Measurements from ENCODE around the gene SLC47A1. TPM values are rescaled to one million over a fixed set of nuclear protein-coding genes. Genes with fewer than 3 reads are reported as not detected.

Gene SLC47A1
- total RNA-seq, 4 donors from 2014 or later = 0.72 to 2.2 (median 1.4) TPM; not detected in 1

- TF ChIP-seq EP300 (IDR thresholded peaks at IDR 0.05) (no peak), POLR2AphosphoS5 (IDR thresholded peaks at IDR 0.05) (no peak), POLR2A (IDR thresholded peaks at IDR 0.05) (no peak)
- TF ChIP-seq, protein P1, sequence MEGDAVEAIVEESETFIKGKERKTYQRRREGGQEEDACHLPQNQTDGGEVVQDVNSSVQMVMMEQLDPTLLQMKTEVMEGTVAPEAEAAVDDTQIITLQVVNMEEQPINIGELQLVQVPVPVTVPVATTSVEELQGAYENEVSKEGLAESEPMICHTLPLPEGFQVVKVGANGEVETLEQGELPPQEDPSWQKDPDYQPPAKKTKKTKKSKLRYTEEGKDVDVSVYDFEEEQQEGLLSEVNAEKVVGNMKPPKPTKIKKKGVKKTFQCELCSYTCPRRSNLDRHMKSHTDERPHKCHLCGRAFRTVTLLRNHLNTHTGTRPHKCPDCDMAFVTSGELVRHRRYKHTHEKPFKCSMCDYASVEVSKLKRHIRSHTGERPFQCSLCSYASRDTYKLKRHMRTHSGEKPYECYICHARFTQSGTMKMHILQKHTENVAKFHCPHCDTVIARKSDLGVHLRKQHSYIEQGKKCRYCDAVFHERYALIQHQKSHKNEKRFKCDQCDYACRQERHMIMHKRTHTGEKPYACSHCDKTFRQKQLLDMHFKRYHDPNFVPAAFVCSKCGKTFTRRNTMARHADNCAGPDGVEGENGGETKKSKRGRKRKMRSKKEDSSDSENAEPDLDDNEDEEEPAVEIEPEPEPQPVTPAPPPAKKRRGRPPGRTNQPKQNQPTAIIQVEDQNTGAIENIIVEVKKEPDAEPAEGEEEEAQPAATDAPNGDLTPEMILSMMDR (IDR thresholded peaks at IDR 0.05) = no peak
- WGBS, 2 donors (ENCODE audit: low coverage in 1 of 2) = 78 to 85% methylated on average over 8 to 9 of the region's 9 CpGs
Measured at GRCh38 chr17:19561697-19562318, 28.2 kb downstream of the SLC47A1 start.

GRCh38 chr17:19565817-19566575, 32.3 kb downstream of the SLC47A1 start:
- TF ChIP-seq, protein P1 (IDR thresholded peaks at IDR 0.05) = no peak
- TF ChIP-seq POLR2AphosphoS5 (IDR thresholded peaks at IDR 0.05) (no peak), POLR2A (IDR thresholded peaks at IDR 0.05) (no peak), EP300 (IDR thresholded peaks at IDR 0.05) (no peak)
- no peak overlapping the region for H3K27ac ChIP-seq
- 87 to 92% methylated on average over 10 to 15 of the region's 15 CpGs for WGBS, 2 donors (ENCODE audit: low coverage in 1 of 2)
- peaks cover under 1% of the 10 kb centered on the region for H3K27me3 ChIP-seq
- H3K4me1 ChIP-seq = no peaks in the 10 kb centered on the region
- H3K9me3 ChIP-seq = no peaks in the 10 kb centered on the region
- H3K4me3 ChIP-seq = no peak overlapping the region
- H3K36me3 ChIP-seq = no peaks in the 10 kb centered on the region
- ATAC-seq = no peak

More at GRCh38 chr17:19561697-19562318, 28.2 kb downstream of the SLC47A1 start:
- H3K9me3 ChIP-seq = peaks cover 0 to 10% (median 0%) of the 10 kb centered on the region in 3 donors
- peaks cover 3% of the 10 kb centered on the region for H3K27me3 ChIP-seq
- H3K27ac ChIP-seq = no peak overlapping the region
- no peaks in the 10 kb centered on the region for H3K4me1 ChIP-seq
- H3K4me3 ChIP-seq = no peak overlapping the region
- H3K36me3 ChIP-seq = no peaks in the 10 kb centered on the region
- no peak for ATAC-seq

DNA sequence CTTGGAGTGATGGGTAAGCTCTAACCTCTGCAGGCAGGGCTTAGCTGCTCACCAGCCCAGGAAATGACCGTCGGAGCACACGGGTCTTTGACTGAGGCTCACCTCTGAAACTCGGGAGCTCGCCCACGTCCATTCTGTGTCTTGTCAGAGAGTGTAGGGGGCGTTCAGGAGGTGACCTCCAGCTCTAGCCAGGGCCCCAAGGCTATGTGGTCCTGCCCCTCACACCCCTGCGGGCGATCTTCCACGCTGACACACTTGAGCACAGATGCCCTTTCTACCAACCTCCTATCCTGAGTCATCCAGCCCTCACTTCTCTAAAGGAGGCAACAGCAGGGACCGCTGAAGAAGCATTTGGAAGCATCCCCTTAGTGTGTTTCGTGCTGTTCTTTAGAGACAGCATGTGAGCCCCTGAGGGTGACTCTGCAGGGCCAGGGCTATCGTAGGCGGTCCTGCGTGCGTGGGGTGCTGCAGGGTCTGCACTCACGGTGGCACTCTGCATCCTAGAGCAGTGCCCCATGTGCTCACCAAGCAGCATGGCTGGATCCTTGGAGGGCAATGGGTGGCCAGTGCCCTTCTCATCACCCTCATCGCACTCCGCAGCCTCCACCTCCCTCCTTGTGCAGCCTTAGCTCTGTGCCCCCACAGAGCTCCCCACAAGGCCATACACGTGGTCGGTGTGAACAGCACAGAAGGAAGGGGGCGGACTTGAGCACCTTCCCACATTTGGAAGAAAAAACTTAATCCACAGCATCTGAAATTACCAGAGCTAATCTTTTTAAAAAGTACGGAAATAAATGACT, 33.8 kb downstream of the SLC47A1 start:
- WGBS, 2 donors (ENCODE audit: low coverage in 1 of 2) = 63 to 80% methylated on average over 1 to 8 of the region's 23 CpGs
- ATAC-seq = no peak

DNA sequence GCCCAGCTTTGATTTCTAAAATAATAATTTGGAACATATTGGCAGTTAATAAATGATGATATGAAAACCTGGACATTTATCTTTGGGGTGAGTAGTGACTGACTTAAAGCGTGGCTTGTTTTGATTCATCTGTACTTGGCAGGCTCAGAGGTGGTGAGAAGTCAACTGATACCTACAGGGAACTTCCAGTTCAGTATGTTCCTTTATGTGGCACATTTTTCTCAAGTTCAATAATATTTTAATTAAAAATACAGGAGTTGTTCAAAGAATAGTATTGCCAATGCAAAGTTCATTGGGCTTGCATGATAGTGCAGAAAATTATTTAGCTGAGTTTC, 34.3 kb downstream of the SLC47A1 start:
- Histone ChIP-seq H3K36me3 (no peaks in the 10 kb centered on the region), H3K27ac (no peak overlapping the region), H3K4me1 (no peaks in the 10 kb centered on the region), H3K4me3 (no peak overlapping the region), H3K27me3 (no peaks in the 10 kb centered on the region), H3K9me3 (no peaks in the 10 kb centered on the region)
- 85 to 93% methylated on average over 1 of the region's 1 CpG for WGBS, 2 donors (ENCODE audit: low coverage in 1 of 2)
- ATAC-seq = no peak
- TF ChIP-seq POLR2AphosphoS5 (IDR thresholded peaks at IDR 0.05) (no peak), POLR2A (IDR thresholded peaks at IDR 0.05) (no peak), EP300 (IDR thresholded peaks at IDR 0.05) (no peak)
- TF ChIP-seq, protein P1 (IDR thresholded peaks at IDR 0.05) = no peak

More for the DNA sequence above, 33.8 kb downstream of the SLC47A1 start:
- no peaks in the 10 kb centered on the region for H3K9me3 ChIP-seq
- no peak overlapping the region for H3K4me3 ChIP-seq
- no peak overlapping the region for H3K27ac ChIP-seq
- TF ChIP-seq POLR2AphosphoS5 (IDR thresholded peaks at IDR 0.05) (no peak), POLR2A (IDR thresholded peaks at IDR 0.05) (no peak), EP300 (IDR thresholded peaks at IDR 0.05) (no peak)
- TF ChIP-seq, protein P1 (IDR thresholded peaks at IDR 0.05) = no peak
- H3K4me1 ChIP-seq = no peaks in the 10 kb centered on the region
- H3K36me3 ChIP-seq = no peaks in the 10 kb centered on the region
- no peaks in the 10 kb centered on the region for H3K27me3 ChIP-seq

Measured in gastroesophageal sphincter (tissue), 4 donors.